ENCODE measurements around the gene SFT2D2.

Gene SFT2D2

GRCh38 chr1:168285971-168286927, 60.4 kb downstream of the SFT2D2 start:
- H3K27ac ChIP-seq: no peak overlapping the region
- TF ChIP-seq, protein P1, sequence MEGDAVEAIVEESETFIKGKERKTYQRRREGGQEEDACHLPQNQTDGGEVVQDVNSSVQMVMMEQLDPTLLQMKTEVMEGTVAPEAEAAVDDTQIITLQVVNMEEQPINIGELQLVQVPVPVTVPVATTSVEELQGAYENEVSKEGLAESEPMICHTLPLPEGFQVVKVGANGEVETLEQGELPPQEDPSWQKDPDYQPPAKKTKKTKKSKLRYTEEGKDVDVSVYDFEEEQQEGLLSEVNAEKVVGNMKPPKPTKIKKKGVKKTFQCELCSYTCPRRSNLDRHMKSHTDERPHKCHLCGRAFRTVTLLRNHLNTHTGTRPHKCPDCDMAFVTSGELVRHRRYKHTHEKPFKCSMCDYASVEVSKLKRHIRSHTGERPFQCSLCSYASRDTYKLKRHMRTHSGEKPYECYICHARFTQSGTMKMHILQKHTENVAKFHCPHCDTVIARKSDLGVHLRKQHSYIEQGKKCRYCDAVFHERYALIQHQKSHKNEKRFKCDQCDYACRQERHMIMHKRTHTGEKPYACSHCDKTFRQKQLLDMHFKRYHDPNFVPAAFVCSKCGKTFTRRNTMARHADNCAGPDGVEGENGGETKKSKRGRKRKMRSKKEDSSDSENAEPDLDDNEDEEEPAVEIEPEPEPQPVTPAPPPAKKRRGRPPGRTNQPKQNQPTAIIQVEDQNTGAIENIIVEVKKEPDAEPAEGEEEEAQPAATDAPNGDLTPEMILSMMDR (IDR thresholded peaks at IDR 0.05): no peak
- no peak for TF ChIP-seq ZFX (IDR thresholded peaks at IDR 0.05; ENCODE audit: borderline replicate concordance)

DNA sequence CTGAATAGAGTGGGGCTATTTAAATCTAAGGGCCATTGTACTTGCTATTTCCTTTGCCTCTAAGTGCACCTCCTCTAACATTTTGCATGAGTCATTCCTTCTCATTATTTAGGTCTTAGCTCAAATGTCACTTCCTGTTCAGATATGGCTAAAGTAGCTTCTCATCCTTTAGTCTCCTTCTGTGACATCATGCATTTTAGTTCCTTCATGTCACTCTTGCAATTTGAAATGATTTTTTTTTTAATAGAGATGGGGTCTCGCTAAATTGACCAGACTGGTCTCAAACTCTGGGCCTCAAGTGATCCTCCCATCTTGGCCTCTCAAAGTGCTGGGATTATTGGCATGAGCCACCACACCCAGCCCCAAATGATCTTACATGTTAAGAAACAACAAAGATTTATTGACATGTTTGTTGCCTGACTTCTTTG, 61.4 kb downstream of the SFT2D2 start:
- no peak for TF ChIP-seq ZFX (IDR thresholded peaks at IDR 0.05; ENCODE audit: borderline replicate concordance)
- TF ChIP-seq, protein P1 (IDR thresholded peaks at IDR 0.05): no peak
- H3K27ac ChIP-seq: no peak overlapping the region

GRCh38 chr1:168288311-168289052, 62.7 kb downstream of the SFT2D2 start:
- no peak for TF ChIP-seq ZFX (IDR thresholded peaks at IDR 0.05; ENCODE audit: borderline replicate concordance)
- TF ChIP-seq, protein P1 (IDR thresholded peaks at IDR 0.05): no peak
- H3K27ac ChIP-seq: no peak overlapping the region

- no peak for TF ChIP-seq ZFX (IDR thresholded peaks at IDR 0.05; ENCODE audit: borderline replicate concordance)
- TF ChIP-seq, protein P1 (IDR thresholded peaks at IDR 0.05): no peak
- no peak overlapping the region for H3K27ac ChIP-seq
These were observed 65.5 kb downstream of the SFT2D2 start for GRCh38 chr1:168291222-168291837.

- no peak for TF ChIP-seq ZFX (IDR thresholded peaks at IDR 0.05; ENCODE audit: borderline replicate concordance)
- TF ChIP-seq, protein P1 (IDR thresholded peaks at IDR 0.05): no peak
- H3K27ac ChIP-seq: no peak overlapping the region
These were observed 67.6 kb downstream of the SFT2D2 start for GRCh38 chr1:168293356-168293755.

DNA sequence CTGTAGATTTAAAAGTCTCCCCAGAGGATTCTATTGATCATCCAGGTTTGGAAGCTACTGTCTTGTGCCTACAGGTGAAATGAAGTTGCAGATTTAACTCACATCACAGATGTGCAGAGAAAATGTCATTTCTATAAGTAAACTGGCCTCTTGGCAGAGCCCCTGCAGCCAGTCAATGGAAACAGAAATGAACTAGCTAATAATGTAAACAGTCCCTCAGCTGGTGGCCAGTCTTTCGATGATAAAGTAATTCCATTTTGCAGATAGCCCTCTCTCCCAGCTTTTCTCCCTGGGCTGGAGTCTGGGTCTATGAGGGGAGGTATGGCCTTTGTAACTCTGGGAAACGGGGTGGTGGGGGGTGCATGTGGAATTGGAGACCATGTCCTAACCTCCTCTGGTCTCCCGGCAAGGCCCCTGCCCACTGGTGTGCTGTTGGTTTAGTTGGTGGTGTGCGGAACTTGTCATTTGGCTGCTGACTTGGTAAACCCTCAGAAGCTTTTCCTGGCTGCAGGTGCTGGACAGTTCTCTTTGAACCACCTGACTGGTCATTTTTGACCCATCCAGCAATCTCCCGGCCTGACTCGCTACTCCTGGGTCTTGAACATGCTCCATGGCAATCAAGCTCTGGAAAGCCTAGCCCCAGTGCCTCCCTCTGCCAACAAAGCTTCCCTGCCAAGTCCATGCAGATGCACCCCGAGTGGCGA, 69.8 kb downstream of the SFT2D2 start:
- no peak overlapping the region for H3K27ac ChIP-seq
- TF ChIP-seq, protein P1 (IDR thresholded peaks at IDR 0.05): no peak
- no peak for TF ChIP-seq ZFX (IDR thresholded peaks at IDR 0.05; ENCODE audit: borderline replicate concordance)
